ENCODE measurements around the gene TEX29. TPM values are rescaled to one million over a fixed set of nuclear protein-coding genes. Genes with fewer than 3 reads are reported as not detected.

Gene TEX29
- total and polyA plus RNA-seq, 2 of the 4 experiments (the other 2 are of a cell fraction), result 0.46 TPM; not detected in 1

- Histone ChIP-seq H2BK20ac (ENCODE audit: low read depth, low read length) (no peak overlapping the region), H2BK5ac (ENCODE audit: low read depth, low read length, poor library complexity, severe bottlenecking) (no peak overlapping the region), H3K4me2 (ENCODE audit: low read depth, low read length) (no peak overlapping the region), H3K4me1 (ENCODE audit: control insufficient read depth, insufficient read depth, low read length) (peaks cover 4% of the 10 kb centered on the region; the same call in 1 of the 2 replicates), H3K56ac (ENCODE audit: extremely low read depth, insufficient read depth, low read length) (no peak overlapping the region), H2AFZ (replicated peaks; ENCODE audit: low read length, poor library complexity) (no peak overlapping the region), H3K36me3 (ENCODE audit: control insufficient read depth, insufficient read depth, low read length) (peaks cover 5% of the 10 kb centered on the region; the same call in 1 of the 2 replicates), H3K79me1 (ENCODE audit: low read depth in 1 of 2, low read length in 2 of 2) (peaks cover 8 to 9% of the 10 kb centered on the region in 2 experiments; a peak in 3 of 4 replicates), H3K4me3 (ENCODE audit: insufficient read depth, low read depth, low read length) (no peak overlapping the region), H3K9me1 (ENCODE audit: insufficient read depth, low read length) (peaks cover 2% of the 10 kb centered on the region; the same call in 1 of the 2 replicates), H3K23ac (ENCODE audit: low read depth, low read length) (no peak overlapping the region), H3K27ac (ENCODE audit: insufficient read depth, low read length) (no peak overlapping the region), H3K27me3 (ENCODE audit: control insufficient read depth, insufficient read depth, low read length) (no peaks in the 10 kb centered on the region), H2BK120ac (ENCODE audit: low read depth, low read length) (no peak overlapping the region; the same call in 1 of the 2 replicates), H2AK5ac (ENCODE audit: low read depth, low read length) (no peak overlapping the region), H3K18ac (ENCODE audit: low read depth, low read length) (no peak overlapping the region), H4K20me1 (ENCODE audit: insufficient read depth, low read length) (no peaks in the 10 kb centered on the region), H4K5ac (ENCODE audit: low read depth, low read length) (no peak overlapping the region), H4K8ac (ENCODE audit: low read depth in 2 of 2, low read length in 2 of 2) (no peak overlapping the region), H3K9ac (ENCODE audit: low read depth, low read length) (no peak overlapping the region), H2AK9ac (replicated peaks; ENCODE audit: low read depth, low read length, poor library complexity) (no peak overlapping the region), H3K4ac (ENCODE audit: low read depth, low read length) (no peak overlapping the region), H2BK15ac (ENCODE audit: low read depth, low read length) (no peak overlapping the region), H3K14ac (replicated peaks; ENCODE audit: low read depth, low read length) (no peak overlapping the region), H3K9me3 (ENCODE audit: control insufficient read depth, insufficient read depth, low read length) (peaks cover 9% of the 10 kb centered on the region), H4K91ac (ENCODE audit: insufficient read depth, low read depth, low read length) (no peak overlapping the region)
- ATAC-seq (ENCODE audit: low read depth) (peak; percentile 36), DNase-seq (no peak)
- ChIA-PET CTCF (no interaction called here), POLR2A (ENCODE audit: unreplicated experiment) (interaction anchor here (0.6 kb wide), 1 partner anchor 1396 kb away, joined by 4 read pairs; no protein-coding TSS in a partner anchor)
- dilution Hi-C loops (cut with HindIII; ENCODE audit: low sequenced_read_pairs, unreplicated experiment), result no loop called here
- no peak for TF ChIP-seq FOS (IDR thresholded peaks at IDR 0.05; ENCODE audit: low read depth, low read length)
- TF ChIP-seq BHLHE40 (IDR thresholded peaks at IDR 0.05; ENCODE audit: low read depth, low read length), result no peak
- no peak for TF ChIP-seq MAFK (IDR thresholded peaks at IDR 0.05; ENCODE audit: low read depth, low read length)
- no peak for TF ChIP-seq RAD21 (IDR thresholded peaks at IDR 0.05; ENCODE audit: low read length)
- TF ChIP-seq USF2 (IDR thresholded peaks at IDR 0.05; ENCODE audit: low read depth, low read length), result no peak
- no peak for TF ChIP-seq MXI1 (IDR thresholded peaks at IDR 0.05; ENCODE audit: borderline replicate concordance, low read depth, low read length)
- TF ChIP-seq CHD1 (IDR thresholded peaks at IDR 0.05; ENCODE audit: low read depth, low read length), result no peak
- TF ChIP-seq ELK1 (IDR thresholded peaks at IDR 0.05; ENCODE audit: borderline replicate concordance, low read depth, low read length), result no peak
- TF ChIP-seq NFE2L2 (IDR thresholded peaks at IDR 0.05; ENCODE audit: low read depth, low read length), result no peak
- no peak for TF ChIP-seq CTCF (conservative IDR thresholded peaks at IDR 0.05; ENCODE audit: low read depth, low read length)
- no peak for TF ChIP-seq SMC3 (IDR thresholded peaks at IDR 0.05; ENCODE audit: low read depth, low read length)
- no peak for TF ChIP-seq POLR2A (IDR thresholded peaks at IDR 0.05; ENCODE audit: low read depth, low read length)
- TF ChIP-seq MAZ (IDR thresholded peaks at IDR 0.05; ENCODE audit: borderline replicate concordance, low read depth, low read length), result no peak
- no peak for TF ChIP-seq CEBPB (IDR thresholded peaks at IDR 0.05; ENCODE audit: low read depth, low read length)
- no peak for TF ChIP-seq RFX5 (IDR thresholded peaks at IDR 0.05; ENCODE audit: low read depth, low read length)
- TF ChIP-seq RCOR1 (IDR thresholded peaks at IDR 0.05; ENCODE audit: insufficient replicate concordance, low read length), result no peak
- in situ Hi-C loops (cut with MboI; ENCODE audit: low sequenced_read_pairs), result no loop called here
- WGBS, 2 experiments (ENCODE audit: extremely low coverage in 2 of 2, insufficient read length in 1 of 2), result 67% methylated on average over 11 of the region's 15 CpGs; no CpG with 5 or more reads in 1 of the 2 experiments
- BruUV-seq (replicated peaks), result no TSS peak
- intact Hi-C loops (cut with micrococcal nuclease), result no loop called here
Measured at GRCh38 chr13:111315347-111315995, 5.0 kb upstream of the TEX29 start.

Measured in IMR-90 (cell line).